HCT116 (cell line): ENCODE measurements around the gene ACAN. TPM values are rescaled to one million over a fixed set of nuclear protein-coding genes. Genes with fewer than 3 reads are reported as not detected.

Experiments
- ATAC-seq: fragments of 200-7000 bp; cut with Tn5 transposase; 2 replicates; pipeline ENCODE4 v1.9.1; 2020; ENCODE audit warnings: mild to moderate bottlenecking, moderate library complexity
- BruUV-seq: library from RNA; stranded (reverse); fragments of 400-500 nt; replicated peaks from 2 replicates; lab custom pipeline; 2021; lab: Mats Ljungman, UMichigan
- CTCF ChIA-PET: fragments of 300-600 bp; sonication (Branson Sonifier 250); formaldehyde crosslinking; loops from one replicate; lab custom pipeline; 2021; ENCODE audit warnings: antibody characterized with exemption; lab: Charles Lee
- POLR2A ChIA-PET: fragments of 300-600, 350-600 bp; sonication (Branson Sonifier 250); formaldehyde crosslinking; loops from one replicate; lab custom pipeline; 2021; ENCODE audit warnings: antibody characterized with exemption; lab: Charles Lee
- RAD21 ChIA-PET, 2 experiments: fragments of 300-600 bp; sonication (Branson Sonifier 250); formaldehyde crosslinking; loops; one replicate each; lab custom pipeline; 2023; ENCODE audit warnings: low total read pairs in 2 of 2; ENCODE audit not compliant: uncharacterized antibody in 2 of 2, unreplicated experiment in 2 of 2, low non-redundant PET in 1 of 2; lab: Charles Lee
- DNase-seq: peaks from one replicate; pipeline ENCODE4 v3.0.0-alpha.2; 2010; ENCODE audit warnings: low read depth, low spot score
- H2AFZ ChIP-seq: fragments of 200-600 bp; shearing (Covaris generic), sonication (generic); 2 replicates; pipeline ENCODE4 v1.6.1; 2017; ENCODE audit warnings: low read depth, mixed run types, mixed read lengths, antibody characterized with exemption, low read length; ENCODE audit not compliant: poor library complexity, severe bottlenecking
- H3K27ac ChIP-seq: 2 replicates; pipeline ENCODE4 v1.5.1; 2012; ENCODE audit warnings: low read depth, low read length
- H3K27me3 ChIP-seq: fragments of 200-600 bp; sonication (generic); 2 replicates; pipeline ENCODE4 v1.6.1; 2016; ENCODE audit warnings: mixed run types, low read length, mixed read lengths; ENCODE audit not compliant: insufficient read depth
- H3K36me3 ChIP-seq, 2 experiments: fragments of 200-500 bp in 1 of 2; fragments of 200-600 bp in 1 of 2; sonication (Bioruptor generic) in 1 of 2; sonication (generic) in 1 of 2; 2 replicates each; pipeline versions ENCODE4 v1.5.1 to v1.6.1; 2014 to 2016; ENCODE audit warnings: low read length in 2 of 2, inconsistent platforms in 1 of 2, mixed read lengths in 1 of 2, mixed run types in 1 of 2; ENCODE audit not compliant: insufficient read depth in 2 of 2, control insufficient read depth in 1 of 2
- H3K4me1 ChIP-seq, 2 experiments: fragments of 200-600 bp in 1 of 2; sonication (generic) in 1 of 2; 2 replicates each; pipeline versions ENCODE4 v1.5.1 to v1.6.1; 2012 to 2017; ENCODE audit warnings: low read length in 2 of 2, inconsistent platforms in 1 of 2, mild to moderate bottlenecking in 1 of 2, mixed read lengths in 1 of 2, mixed run types in 1 of 2, moderate library complexity in 1 of 2; ENCODE audit not compliant: insufficient read depth in 2 of 2, control insufficient read depth in 1 of 2
- H3K4me2 ChIP-seq: fragments of 200-600 bp; sonication (generic); 2 replicates; pipeline ENCODE4 v1.6.1; 2017; ENCODE audit warnings: mixed run types, low read length, mixed read lengths
- H3K4me3 ChIP-seq, 2 experiments: fragments of 200-600 bp in 1 of 2; sonication (generic) in 1 of 2; replicated peaks in 1 of 2; 2 replicates each; pipeline ENCODE4 v1.5.1; 2011 to 2016; ENCODE audit warnings: low read length in 2 of 2, control low read depth in 1 of 2, low read depth in 1 of 2, mild to moderate bottlenecking in 1 of 2, mixed read lengths in 1 of 2, mixed run types in 1 of 2
- H3K79me2 ChIP-seq: fragments of 200-600 bp; sonication (generic); 2 replicates; pipeline ENCODE4 v1.6.1; 2017; ENCODE audit warnings: mild to moderate bottlenecking, mixed run types, low read length, moderate library complexity, mixed read lengths; ENCODE audit not compliant: insufficient read depth
- H3K9ac ChIP-seq: fragments of 200-600 bp; sonication (generic); 2 replicates; pipeline ENCODE4 v1.6.1; 2016; ENCODE audit warnings: low read length, mixed read lengths
- H3K9me2 ChIP-seq: fragments of 200-600 bp; sonication (generic), shearing (Covaris generic); 2 replicates; pipeline ENCODE4 v1.6.1; 2017; ENCODE audit warnings: mixed run types, mild to moderate bottlenecking, moderate library complexity; ENCODE audit not compliant: insufficient read depth
- H3K9me3 ChIP-seq, 2 experiments: fragments of 200-500 bp in 1 of 2; fragments of 200-600 bp in 1 of 2; sonication (Bioruptor generic) in 1 of 2; sonication (generic) in 1 of 2; 2 replicates each; pipeline ENCODE4 v1.6.1; 2014 to 2017; ENCODE audit warnings: low read length in 2 of 2, mixed read lengths in 2 of 2, inconsistent platforms in 1 of 2, low read depth in 1 of 2, mild to moderate bottlenecking in 1 of 2, mixed run types in 1 of 2, moderate library complexity in 1 of 2; ENCODE audit not compliant: control insufficient read depth in 1 of 2, insufficient read depth in 1 of 2
- H4K20me1 ChIP-seq: fragments of 200-600 bp; sonication (generic), shearing (Covaris generic); 2 replicates; pipeline ENCODE4 v1.6.1; 2017; ENCODE audit warnings: mixed run types, mild to moderate bottlenecking, moderate library complexity; ENCODE audit not compliant: insufficient read depth
- CEBPB ChIP-seq: IDR thresholded peaks from 2 replicates; pipeline ENCODE4 v1.6.1; 2012; ENCODE audit warnings: low read depth
- EGR1 ChIP-seq: IDR thresholded peaks from 2 replicates; pipeline ENCODE4 v1.6.1; 2012; ENCODE audit warnings: low read depth
- ELF1 ChIP-seq: IDR thresholded peaks from 2 replicates; pipeline ENCODE4 v1.6.1; 2012; ENCODE audit warnings: low read depth, borderline replicate concordance
- FOSL1 ChIP-seq: IDR thresholded peaks from 2 replicates; pipeline ENCODE4 v1.6.1; 2012; ENCODE audit warnings: low read depth
- POLR2A ChIP-seq: IDR thresholded peaks from 2 replicates; pipeline ENCODE4 v1.7.0; 2011; ENCODE audit warnings: borderline replicate concordance; ENCODE audit not compliant: insufficient read depth, insufficient read length; ENCODE audit errors: extremely low read depth
- RAD21 ChIP-seq: IDR thresholded peaks from 2 replicates; pipeline ENCODE4 v1.6.1; 2012; ENCODE audit warnings: low read depth, mild to moderate bottlenecking
- TCF7L2 ChIP-seq: IDR thresholded peaks from 2 replicates; pipeline ENCODE4 v1.7.0; 2011; ENCODE audit warnings: borderline replicate concordance, inconsistent platforms; ENCODE audit not compliant: insufficient read depth, insufficient read length; ENCODE audit errors: extremely low read depth
- intact Hi-C: fragments of 100-400 bp; cut with micrococcal nuclease; formaldehyde crosslinking; loops from 2 replicates; pipeline ENCODE4 v1.10.0; 2022
- total RNA-seq: library from RNA; stranded (reverse); gene quantifications from one replicate; pipeline ENCODE4 v1.2.1, GENCODE V29; 2021; ENCODE audit not compliant: unreplicated experiment
- TF ChIP-seq, protein P1 (sequence below): IDR thresholded peaks from 2 replicates; pipeline ENCODE4 v1.6.1; 2012
- TF ChIP-seq, protein P2 (sequence below): IDR thresholded peaks from 2 replicates; pipeline ENCODE4 v1.6.1; 2011; ENCODE audit warnings: mild to moderate bottlenecking, low read length, moderate library complexity; ENCODE audit not compliant: insufficient replicate concordance; ENCODE audit errors: extremely low read depth
- TF ChIP-seq, protein P3 (sequence below), 3 experiments: fragments of 200-600 bp in 1 of 3; sonication (generic) in 1 of 3; IDR thresholded peaks in 2 of 3; conservative IDR thresholded peaks in 1 of 3; 2 replicates each; pipeline ENCODE4 v1.5.1; 2012 to 2017; ENCODE audit warnings: low read depth in 2 of 3, low read length in 2 of 3, antibody characterized with exemption in 1 of 3, borderline replicate concordance in 1 of 3, control low read depth in 1 of 3, mild to moderate bottlenecking in 1 of 3, mixed read lengths in 1 of 3, mixed run types in 1 of 3, moderate library complexity in 1 of 3; ENCODE audit not compliant: insufficient read depth in 1 of 3

Gene ACAN
- total RNA-seq, 1 experiment from 2014 or later: not detected

DNA sequence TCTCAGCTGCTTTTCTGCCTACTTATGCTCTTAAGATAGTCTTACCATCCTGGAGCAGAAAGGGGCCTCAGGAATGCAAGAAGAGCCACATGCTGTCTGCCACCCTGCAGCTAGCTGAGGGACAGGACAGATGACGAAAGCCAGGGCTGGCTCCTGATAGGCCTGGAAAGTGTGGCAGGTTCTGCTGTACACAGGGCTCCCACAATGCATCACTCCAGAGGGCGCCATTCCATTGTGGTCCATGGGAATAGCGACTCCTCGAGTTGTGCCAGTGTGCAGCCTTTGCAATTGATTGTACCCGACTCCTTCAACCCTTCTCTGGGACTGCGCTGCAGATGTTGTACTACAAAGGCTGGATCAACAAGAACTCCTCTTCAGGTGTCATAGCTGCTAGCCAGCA lies 11.2 kb downstream of the ACAN start (continued):
- TF ChIP-seq, protein P1, sequence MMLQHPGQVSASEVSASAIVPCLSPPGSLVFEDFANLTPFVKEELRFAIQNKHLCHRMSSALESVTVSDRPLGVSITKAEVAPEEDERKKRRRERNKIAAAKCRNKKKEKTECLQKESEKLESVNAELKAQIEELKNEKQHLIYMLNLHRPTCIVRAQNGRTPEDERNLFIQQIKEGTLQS: no peak
- TF ChIP-seq, protein P2, sequence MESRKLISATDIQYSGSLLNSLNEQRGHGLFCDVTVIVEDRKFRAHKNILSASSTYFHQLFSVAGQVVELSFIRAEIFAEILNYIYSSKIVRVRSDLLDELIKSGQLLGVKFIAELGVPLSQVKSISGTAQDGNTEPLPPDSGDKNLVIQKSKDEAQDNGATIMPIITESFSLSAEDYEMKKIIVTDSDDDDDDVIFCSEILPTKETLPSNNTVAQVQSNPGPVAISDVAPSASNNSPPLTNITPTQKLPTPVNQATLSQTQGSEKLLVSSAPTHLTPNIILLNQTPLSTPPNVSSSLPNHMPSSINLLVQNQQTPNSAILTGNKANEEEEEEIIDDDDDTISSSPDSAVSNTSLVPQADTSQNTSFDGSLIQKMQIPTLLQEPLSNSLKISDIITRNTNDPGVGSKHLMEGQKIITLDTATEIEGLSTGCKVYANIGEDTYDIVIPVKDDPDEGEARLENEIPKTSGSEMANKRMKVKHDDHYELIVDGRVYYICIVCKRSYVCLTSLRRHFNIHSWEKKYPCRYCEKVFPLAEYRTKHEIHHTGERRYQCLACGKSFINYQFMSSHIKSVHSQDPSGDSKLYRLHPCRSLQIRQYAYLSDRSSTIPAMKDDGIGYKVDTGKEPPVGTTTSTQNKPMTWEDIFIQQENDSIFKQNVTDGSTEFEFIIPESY: no peak
- TF ChIP-seq FOSL1 (no peak), ELF1 (no peak), POLR2A (no peak), CEBPB (no peak), EGR1 (no peak), RAD21 (no peak)
- TF ChIP-seq, protein P3, sequence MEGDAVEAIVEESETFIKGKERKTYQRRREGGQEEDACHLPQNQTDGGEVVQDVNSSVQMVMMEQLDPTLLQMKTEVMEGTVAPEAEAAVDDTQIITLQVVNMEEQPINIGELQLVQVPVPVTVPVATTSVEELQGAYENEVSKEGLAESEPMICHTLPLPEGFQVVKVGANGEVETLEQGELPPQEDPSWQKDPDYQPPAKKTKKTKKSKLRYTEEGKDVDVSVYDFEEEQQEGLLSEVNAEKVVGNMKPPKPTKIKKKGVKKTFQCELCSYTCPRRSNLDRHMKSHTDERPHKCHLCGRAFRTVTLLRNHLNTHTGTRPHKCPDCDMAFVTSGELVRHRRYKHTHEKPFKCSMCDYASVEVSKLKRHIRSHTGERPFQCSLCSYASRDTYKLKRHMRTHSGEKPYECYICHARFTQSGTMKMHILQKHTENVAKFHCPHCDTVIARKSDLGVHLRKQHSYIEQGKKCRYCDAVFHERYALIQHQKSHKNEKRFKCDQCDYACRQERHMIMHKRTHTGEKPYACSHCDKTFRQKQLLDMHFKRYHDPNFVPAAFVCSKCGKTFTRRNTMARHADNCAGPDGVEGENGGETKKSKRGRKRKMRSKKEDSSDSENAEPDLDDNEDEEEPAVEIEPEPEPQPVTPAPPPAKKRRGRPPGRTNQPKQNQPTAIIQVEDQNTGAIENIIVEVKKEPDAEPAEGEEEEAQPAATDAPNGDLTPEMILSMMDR (IDR thresholded peaks at IDR 0.05 in 2 of 3, conservative IDR thresholded peaks at IDR 0.05 in 1 of 3; ENCODE audit: borderline replicate concordance in 1 of 3, insufficient read depth in 1 of 3, low read depth in 2 of 3, low read length in 2 of 3): no peak
- TF ChIP-seq, all 23 proteins: peak for 0

DNA sequence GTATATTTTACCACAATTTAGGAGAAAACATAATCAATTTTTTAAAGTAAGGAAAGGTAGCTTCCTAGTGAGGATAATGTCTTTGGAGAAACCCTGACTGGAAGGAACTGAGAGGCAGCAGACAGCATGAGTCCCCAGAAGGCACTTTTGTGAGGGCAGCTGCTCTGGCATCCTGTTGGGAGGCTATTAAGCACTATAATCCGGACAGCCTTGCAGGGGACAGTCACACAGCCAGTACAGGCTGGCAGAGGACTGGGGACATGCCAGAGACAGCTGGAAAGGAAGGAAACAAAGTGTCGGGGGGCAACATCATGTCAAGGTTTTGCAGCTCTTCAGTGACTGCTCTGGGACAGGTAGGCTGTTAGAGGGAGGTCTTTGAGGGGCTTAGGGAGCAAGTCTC lies 15.7 kb downstream of the ACAN start:
- CTCF ChIA-PET: no interaction called here
- intact Hi-C loops: no loop called here
- no peaks in the 10 kb centered on the region for H3K36me3 ChIP-seq
- H3K79me2 ChIP-seq: no peaks in the 10 kb centered on the region
- H3K4me1 ChIP-seq: no peaks in the 10 kb centered on the region
- H3K27me3 ChIP-seq: peaks cover 16% of the 10 kb centered on the region
- no peak overlapping the region for H3K27ac ChIP-seq
- no peak overlapping the region for H3K4me2 ChIP-seq
- H3K9me2 ChIP-seq: no peaks in the 10 kb centered on the region
- no peak for TF ChIP-seq TCF7L2
- TF ChIP-seq FOSL1: no peak
- no peak overlapping the region for H3K4me3 ChIP-seq
- H2AFZ ChIP-seq: no peak overlapping the region
- H3K9ac ChIP-seq: no peak overlapping the region
- H4K20me1 ChIP-seq: no peaks in the 10 kb centered on the region
- ATAC-seq (no peak), DNase-seq (no peak)
- no TSS peak for BruUV-seq
- no peaks in the 10 kb centered on the region for H3K9me3 ChIP-seq
- POLR2A ChIA-PET: no interaction called here
- RAD21 ChIA-PET: no interaction called here
